HG03432 (cell line): ENCODE data around the gene KIAA1217.

ENCODE experiments used
- ATAC-seq: cut with Tn5 transposase; IDR thresholded peaks from one replicate; pipeline ENCODE4 v1.9.1; 2021; ENCODE audit warnings: mild to moderate bottlenecking, moderate library complexity; ENCODE audit not compliant: unreplicated experiment

The KIAA1217 gene

DNA sequence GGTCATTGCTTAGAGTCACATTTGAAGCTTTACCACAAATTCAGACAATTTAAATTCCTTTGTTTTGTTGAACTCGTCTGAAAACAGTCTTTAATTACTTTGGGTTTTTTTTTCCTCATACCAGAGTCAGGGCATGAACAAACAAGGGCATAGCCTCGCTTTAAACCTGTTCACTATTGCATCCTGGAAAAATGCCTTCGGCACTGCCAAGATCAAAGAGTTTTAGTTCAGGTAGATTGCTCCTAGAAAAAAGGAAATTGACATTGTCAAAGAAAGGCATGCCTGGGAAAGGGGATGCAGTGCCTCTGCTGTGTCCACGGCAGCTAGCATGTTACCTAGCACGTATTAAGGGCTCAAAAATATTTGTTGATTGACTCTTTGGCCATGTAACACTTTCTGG is 279.7 kb downstream of the KIAA1217 start:
- no peak for ATAC-seq

DNA sequence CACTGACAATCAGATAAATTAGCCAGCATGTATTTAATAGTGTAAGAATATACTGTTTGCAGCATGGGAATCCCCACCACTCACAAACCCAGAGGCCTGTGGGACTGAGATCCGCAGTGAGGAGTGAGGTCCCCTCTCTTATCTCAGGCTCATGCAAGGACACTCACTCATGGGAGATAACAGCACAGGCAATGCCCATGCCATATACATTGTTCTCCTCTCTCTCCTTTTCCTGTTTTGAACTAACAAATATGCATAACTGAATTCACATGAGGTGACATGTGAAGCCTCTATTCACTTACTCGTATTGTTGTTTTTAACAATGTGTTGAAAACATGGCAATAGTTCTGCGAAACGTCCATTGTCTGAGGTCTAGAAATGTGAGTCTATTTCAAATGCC is 284.2 kb downstream of the KIAA1217 start:
- ATAC-seq = no peak

- ATAC-seq = no peak
Observed at GRCh38 chr10:24494236-24494635, 285.3 kb downstream of the KIAA1217 start.

DNA sequence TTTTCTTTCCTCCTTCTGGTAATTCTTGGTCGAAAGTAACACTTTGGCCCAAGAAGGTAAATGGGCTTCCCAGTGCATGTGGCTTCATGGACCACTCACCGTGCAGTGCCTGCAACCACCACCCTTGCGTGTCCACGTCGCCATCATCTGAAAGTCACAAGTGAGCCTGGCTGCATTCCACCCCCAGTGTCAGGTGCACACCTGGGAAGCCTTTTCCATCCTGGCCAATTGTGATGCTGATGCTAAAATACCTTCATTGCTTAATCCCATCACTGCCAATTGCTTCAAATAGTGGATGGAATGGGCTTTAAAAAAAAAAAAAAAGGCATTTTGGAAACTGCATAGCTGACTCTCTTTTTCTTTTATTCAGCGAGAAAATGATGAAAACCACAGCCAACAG is 285.8 kb downstream of the KIAA1217 start:
- ATAC-seq = no peak

DNA sequence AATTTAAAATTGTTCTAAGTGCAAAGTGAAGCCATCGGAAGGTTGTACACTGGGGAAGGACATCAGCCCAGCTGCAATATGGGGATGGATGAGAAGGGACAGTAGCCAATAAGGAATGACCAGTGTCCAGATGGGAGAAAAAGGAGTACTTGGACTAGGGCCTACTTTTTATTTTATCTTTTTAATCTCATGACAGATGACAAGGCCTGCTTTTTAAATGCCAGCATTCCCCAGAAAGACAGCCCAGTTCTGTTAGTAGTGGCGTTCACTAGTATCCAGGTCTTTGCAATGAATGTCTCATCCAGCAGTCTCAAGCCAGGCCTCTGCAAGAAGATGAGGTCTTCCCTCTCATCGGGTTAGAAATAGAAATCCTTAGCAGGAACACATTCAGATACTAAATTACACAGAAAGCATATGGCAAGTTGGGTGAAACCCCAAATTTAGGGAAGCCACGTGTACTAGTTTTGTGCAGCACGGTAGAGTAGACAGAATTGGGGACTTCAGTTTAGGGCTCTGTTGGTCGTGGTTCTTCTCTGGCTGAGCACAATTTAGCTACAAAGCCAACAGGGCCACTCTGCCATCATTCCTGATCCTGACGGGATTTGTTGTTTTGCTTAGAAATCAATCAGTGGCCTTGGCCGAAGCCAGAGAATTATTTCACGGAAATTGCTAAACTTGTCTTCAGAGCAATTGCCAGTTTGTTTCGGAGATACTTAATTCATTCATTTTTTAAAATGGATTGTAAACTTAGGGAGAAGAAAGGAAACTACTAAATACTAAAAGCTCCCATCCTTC is 286.9 kb downstream of the KIAA1217 start:
- no peak for ATAC-seq

DNA sequence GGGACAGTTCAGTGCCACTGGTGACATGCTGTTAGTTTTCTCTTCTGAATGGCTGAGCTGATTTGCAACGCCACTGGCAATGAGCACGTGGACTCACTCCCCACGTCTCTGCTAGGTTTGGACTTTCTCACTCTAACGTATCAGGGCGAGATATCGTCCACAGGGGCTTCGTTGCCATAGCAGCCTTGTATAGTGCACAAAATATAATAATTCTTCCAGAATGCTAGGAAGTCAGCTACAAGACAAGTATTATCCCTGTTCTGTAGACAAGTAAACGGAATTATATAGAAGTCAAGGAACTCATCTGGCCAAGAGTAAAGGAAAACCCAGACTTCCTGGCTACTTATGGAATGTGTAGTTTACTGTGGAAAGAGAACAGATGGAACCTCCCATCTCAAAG is 288.0 kb downstream of the KIAA1217 start:
- ATAC-seq = no peak

DNA sequence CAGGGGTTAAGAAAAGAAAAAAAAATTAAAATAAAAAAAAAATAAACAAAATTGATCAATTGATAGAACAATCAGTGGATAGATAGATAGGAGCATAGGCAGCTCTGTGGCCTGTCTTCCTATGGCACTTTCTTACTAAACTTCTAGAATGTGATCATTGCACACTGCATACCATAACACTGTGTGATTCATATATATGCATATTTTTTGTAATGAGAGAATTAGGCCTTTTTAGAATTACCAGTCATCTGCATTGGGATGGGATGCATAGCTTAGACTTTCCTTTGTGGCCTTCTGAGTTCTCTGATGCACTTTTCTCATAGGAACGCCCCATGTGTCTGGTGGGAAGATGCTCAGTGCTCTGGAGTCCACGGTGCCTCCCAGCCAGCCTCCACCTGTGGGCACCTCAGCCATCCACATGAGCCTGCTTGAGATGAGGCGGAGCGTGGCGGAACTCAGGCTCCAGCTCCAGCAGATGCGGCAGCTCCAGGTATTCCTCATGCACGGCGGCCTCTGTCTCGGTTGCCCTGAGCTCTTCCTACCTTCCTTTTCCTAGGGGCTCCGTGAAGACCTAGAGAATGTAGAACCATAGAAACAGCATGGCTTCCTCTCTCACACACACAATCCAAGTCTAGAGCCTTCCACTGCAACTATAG is 292.2 kb downstream of the KIAA1217 start:
- no peak for ATAC-seq

- no peak for ATAC-seq
Observed at GRCh38 chr10:24502006-24502405, 293.1 kb downstream of the KIAA1217 start.

- no peak for ATAC-seq
Observed at GRCh38 chr10:24502801-24503460, 294.0 kb downstream of the KIAA1217 start.

GRCh38 chr10:24503461-24504320 is 294.8 kb downstream of the KIAA1217 start:
- peak; percentile 89 for ATAC-seq

GRCh38 chr10:24505759-24506158 is 296.8 kb downstream of the KIAA1217 start:
- ATAC-seq = no peak

DNA sequence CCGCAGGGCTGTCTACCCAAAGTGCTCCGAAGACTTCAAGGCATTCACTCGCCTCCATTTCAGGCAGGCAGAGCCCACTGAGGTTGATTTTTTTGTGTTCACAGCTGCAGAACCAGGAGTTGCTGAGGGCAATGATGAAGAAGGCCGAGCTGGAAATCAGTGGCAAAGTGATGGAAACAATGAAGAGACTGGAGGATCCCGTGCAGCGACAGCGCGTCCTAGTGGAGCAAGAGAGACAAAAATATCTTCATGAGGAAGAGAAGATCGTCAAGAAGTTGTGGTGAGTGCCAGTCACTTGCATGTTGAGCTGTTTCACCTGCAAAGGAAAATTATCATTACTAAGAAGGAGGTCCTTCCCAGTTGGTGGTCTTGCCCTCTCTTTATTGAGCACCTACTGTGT is 304.2 kb downstream of the KIAA1217 start:
- ATAC-seq = no peak

GRCh38 chr10:24515481-24515880 is 306.5 kb downstream of the KIAA1217 start:
- ATAC-seq = no peak

- no peak for ATAC-seq
Observed at GRCh38 chr10:24518411-24518810, 309.5 kb downstream of the KIAA1217 start.

DNA sequence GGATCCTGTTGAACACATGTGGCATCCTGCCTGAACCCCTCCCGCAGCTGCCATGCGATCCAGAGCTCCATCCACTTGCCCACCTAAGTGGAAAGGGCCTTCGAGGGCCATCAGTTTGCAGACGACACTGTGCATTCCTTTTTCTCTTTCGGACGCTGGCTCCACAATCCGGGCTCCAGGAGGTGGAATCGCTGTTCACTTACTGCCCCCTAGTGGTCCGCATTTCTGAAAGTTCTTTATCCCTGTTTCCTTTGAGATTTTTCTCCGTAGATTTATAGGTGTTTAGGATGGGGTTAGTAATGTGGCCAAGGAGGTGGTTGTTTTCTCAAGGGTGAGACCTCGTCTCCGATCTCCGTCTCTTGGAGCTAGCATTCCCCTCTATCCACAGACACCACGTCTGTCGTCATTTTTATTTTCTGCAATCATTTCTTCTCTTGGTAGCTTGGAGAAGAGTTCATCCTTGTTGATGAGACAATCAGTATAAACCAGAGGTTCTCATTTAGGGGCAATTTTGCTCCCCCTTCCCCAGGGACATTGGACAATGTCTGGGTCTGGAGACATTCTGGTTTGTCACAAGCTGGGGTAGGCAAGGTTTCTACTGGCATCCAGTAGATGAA is 310.2 kb downstream of the KIAA1217 start:
- no peak for ATAC-seq

DNA sequence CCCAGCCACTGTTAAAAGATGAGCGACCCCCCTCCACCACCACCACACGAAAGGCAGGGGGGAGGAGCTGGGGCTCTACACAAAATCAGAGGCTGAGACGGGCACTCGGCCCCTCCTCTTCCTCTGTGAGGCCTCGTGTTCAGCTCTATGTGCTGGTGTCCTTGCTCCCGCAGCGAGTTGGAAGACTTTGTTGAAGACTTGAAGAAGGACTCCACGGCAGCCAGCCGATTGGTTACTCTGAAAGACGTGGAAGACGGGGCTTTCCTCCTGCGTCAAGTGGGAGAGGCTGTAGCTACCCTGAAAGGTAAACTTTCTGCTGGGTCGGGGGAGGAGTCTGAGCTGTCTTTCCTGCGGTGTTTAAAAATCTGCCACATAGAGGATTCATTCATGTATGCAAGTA is 311.0 kb downstream of the KIAA1217 start:
- no peak for ATAC-seq

DNA sequence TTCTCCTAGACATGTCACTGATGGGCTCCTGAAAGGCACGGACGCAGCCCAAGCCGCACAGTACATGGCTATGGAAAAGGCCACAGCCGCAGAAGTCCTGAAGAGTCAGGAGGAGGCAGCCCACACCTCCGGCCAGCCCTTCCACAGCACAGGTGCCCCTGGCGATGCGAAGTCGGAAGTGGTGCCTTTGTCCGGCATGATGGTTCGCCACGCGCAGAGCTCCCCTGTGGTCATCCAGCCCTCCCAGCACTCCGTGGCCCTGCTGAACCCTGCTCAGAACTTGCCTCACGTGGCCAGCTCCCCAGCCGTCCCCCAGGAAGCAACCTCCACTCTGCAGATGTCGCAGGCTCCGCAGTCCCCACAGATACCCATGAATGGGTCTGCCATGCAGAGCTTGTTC is 315.4 kb downstream of the KIAA1217 start:
- ATAC-seq = no peak

GRCh38 chr10:24526085-24526649 is 317.2 kb downstream of the KIAA1217 start:
- ATAC-seq = no peak

GRCh38 chr10:24528946-24529345 is 320.0 kb downstream of the KIAA1217 start:
- no peak for ATAC-seq

DNA sequence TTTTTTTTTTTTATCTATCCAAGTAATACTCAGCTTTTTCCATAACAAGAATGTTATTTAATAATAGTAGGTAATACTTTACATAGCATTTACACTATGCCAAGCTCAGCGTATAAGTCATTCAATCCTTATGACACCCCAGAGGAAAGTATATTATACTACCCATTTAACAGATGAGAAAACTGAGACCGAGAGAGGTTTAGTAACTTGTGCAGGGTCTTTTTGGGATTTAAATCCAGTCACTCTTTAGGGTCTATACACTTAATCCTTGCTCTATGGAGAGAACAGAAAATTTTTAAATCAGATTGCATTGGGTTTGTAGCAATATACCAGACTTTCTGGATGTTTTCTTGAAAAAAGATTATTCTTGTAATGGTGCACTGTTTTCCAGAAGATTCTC is 322.5 kb downstream of the KIAA1217 start:
- ATAC-seq = no peak
